ENCODE data around the gene DHH. TPM values are rescaled to one million over a fixed set of nuclear protein-coding genes. Genes with fewer than 3 reads are reported as not detected.
"Not testable (repeated sequence)": the region's sequence is repeated elsewhere in the genome, so short reads cannot be mapped to it uniquely, and the experiment has no call there.

The DHH gene
- polyA plus RNA-seq, 2 of the 4 experiments (the other 2 are of a cell fraction): not detected

DNA sequence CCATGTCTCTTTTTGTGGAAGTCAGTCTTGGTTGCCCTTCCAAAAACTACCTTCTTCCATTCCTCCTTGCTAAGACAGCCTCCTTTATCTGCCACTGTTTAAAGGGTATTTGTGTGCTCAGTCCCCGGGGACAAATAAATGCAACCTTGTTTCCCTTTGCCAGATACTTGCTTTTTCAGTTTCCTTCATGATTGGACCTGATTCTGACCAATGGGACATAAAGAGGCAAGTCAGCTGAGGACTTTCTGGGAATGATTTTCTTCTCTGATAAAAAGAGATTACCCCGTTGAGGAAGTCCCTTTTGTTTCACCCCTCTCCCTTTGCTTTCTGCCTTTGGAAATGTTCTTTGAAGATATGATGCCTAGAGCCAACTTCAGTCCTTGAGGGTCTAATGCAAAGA lies 44.0 kb upstream of the DHH start:
- TF ChIP-seq, protein P1, sequence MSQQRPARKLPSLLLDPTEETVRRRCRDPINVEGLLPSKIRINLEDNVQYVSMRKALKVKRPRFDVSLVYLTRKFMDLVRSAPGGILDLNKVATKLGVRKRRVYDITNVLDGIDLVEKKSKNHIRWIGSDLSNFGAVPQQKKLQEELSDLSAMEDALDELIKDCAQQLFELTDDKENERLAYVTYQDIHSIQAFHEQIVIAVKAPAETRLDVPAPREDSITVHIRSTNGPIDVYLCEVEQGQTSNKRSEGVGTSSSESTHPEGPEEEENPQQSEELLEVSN (IDR thresholded peaks at IDR 0.05; ENCODE audit: borderline replicate concordance, low read depth): no peak
- TF ChIP-seq SMC3 (IDR thresholded peaks at IDR 0.05): no peak
- TF ChIP-seq, protein P2, sequence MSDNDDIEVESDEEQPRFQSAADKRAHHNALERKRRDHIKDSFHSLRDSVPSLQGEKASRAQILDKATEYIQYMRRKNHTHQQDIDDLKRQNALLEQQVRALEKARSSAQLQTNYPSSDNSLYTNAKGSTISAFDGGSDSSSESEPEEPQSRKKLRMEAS (IDR thresholded peaks at IDR 0.05): no peak
- TF ChIP-seq, protein P3, sequence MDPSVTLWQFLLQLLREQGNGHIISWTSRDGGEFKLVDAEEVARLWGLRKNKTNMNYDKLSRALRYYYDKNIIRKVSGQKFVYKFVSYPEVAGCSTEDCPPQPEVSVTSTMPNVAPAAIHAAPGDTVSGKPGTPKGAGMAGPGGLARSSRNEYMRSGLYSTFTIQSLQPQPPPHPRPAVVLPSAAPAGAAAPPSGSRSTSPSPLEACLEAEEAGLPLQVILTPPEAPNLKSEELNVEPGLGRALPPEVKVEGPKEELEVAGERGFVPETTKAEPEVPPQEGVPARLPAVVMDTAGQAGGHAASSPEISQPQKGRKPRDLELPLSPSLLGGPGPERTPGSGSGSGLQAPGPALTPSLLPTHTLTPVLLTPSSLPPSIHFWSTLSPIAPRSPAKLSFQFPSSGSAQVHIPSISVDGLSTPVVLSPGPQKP (IDR thresholded peaks at IDR 0.05; ENCODE audit: low read depth, low read length): no peak
- TF ChIP-seq GATA3 (IDR thresholded peaks at IDR 0.05; ENCODE audit: borderline replicate concordance): no peak
- TF ChIP-seq CHD2 (IDR thresholded peaks at IDR 0.05; ENCODE audit: low read length, partially characterized antibody): no peak
- TF ChIP-seq ZC3H11A (IDR thresholded peaks at IDR 0.05): no peak
- TF ChIP-seq MAZ (IDR thresholded peaks at IDR 0.05; ENCODE audit: borderline replicate concordance, low read depth, low read length): no peak
- no peak for TF ChIP-seq ZNF302 (CRISPR knock-in tag; IDR thresholded peaks at IDR 0.05)
- no peak for TF ChIP-seq FOXS1 (CRISPR knock-in tag; IDR thresholded peaks at IDR 0.05)
- Histone ChIP-seq H3K9me3 (no peaks in the 10 kb centered on the region), H3K4me1 (no peaks in the 10 kb centered on the region), H3K4me3 (no peak overlapping the region), H3K4me2 (no peak overlapping the region), H3K27ac (no peak overlapping the region)
- peak in 1 of 2 experiments; percentile 37 for DNase-seq (ENCODE audit: low read depth in 1 of 2, low spot score in 1 of 2)
- no peak for FAIRE-seq
- CTCF ChIA-PET: interaction anchor here (0.8 to 3.8 kb wide), 2 partner anchors 8 to 97 kb away, joined by 3 to 21 read pairs; partner anchors contain the start of gene TUBA1B
- WGBS (ENCODE audit: missing lambda C conversion rate): 65% methylated on average over 2 of the region's 2 CpGs
- ATAC-seq: no peak
- POLR2A ChIA-PET: interaction anchor here (0.7 kb wide), 1 partner anchor 181 kb away, joined by 6 read pairs; the partner anchor contains the start of gene ARF3

DNA sequence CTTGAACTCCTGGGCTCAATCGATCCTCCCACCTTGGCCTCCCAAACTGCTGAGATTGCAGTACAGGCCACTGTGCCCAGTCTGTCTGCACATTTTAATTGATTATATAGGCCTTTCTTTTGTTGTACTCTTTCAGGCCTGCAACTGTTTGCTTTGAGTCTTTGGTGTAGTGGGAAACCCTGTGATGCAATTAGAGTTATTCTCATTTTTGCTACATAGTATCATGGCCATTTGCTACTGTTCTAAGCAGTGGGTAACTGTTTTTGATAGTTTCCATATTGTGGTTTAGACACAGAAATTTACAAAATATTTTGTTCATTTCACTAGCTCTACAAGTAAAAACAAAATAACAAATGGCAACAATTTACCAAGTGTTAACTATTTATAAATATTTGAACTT lies 42.9 kb upstream of the DHH start:
- WGBS (ENCODE audit: missing lambda C conversion rate): 95% methylated on average over 1 of the region's 1 CpG
- Histone ChIP-seq H3K4me3 (no peak overlapping the region), H3K27ac (no peak overlapping the region), H3K9me3 (no peaks in the 10 kb centered on the region), H3K4me2 (no peak overlapping the region), H3K4me1 (peaks cover 6% of the 10 kb centered on the region)
- TF ChIP-seq CBX8 (IDR thresholded peaks at IDR 0.05) (no peak), MAFK (IDR thresholded peaks at IDR 0.05; ENCODE audit: partially characterized antibody) (peak; percentile 8), EP300 (IDR thresholded peaks at IDR 0.05) (no peak), HOXB5 (CRISPR knock-in tag; IDR thresholded peaks at IDR 0.05) (no peak), FOSL2 (IDR thresholded peaks at IDR 0.05) (no peak), FOSL2 (CRISPR knock-in tag; IDR thresholded peaks at IDR 0.05) (no peak), KDM1A (IDR thresholded peaks at IDR 0.05; ENCODE audit: low read depth) (no peak), BHLHE40 (IDR thresholded peaks at IDR 0.05; ENCODE audit: low read depth, low read length) (no peak)
- DNase-seq (ENCODE audit: low read depth in 1 of 2, low spot score in 1 of 2) (no peak), FAIRE-seq (no peak), ATAC-seq (no peak)
- ChIA-PET POLR2A (interaction anchor here (0.6 kb wide), 1 partner anchor 13 kb away, joined by 4 read pairs; no protein-coding TSS in a partner anchor), CTCF (interaction anchor here (0.6 to 1.2 kb wide), 3 partner anchors 10 to 23 kb away, joined by 4 read pairs; no protein-coding TSS in a partner anchor)

DNA sequence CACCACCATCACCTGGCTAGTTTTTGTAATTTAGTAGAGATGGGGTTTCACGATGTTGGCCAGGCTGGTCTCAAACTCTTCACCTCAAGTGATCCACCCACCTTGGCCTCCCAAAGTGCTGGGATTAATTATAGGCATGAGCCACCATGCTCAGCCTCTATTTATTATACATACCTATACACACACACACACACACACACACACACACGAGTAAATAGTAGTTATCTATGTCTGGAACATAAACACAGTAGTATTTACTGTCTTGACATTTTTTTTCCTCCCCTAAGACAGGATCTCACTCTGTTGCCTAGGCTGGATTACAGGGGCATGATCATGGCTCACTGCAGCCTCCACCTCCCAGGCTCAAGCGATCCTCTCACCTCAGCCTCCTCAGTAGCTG lies 42.4 kb upstream of the DHH start:
- not testable (repeated sequence) for DNase-seq (ENCODE audit: low read depth in 1 of 2, low spot score in 1 of 2); H3K9me3 ChIP-seq; ATAC-seq; H3K27ac ChIP-seq; H3K4me3 ChIP-seq; H3K4me2 ChIP-seq; FAIRE-seq
- peaks cover 10% of the 10 kb centered on the region for H3K4me1 ChIP-seq
- 88% methylated on average over 3 of the region's 3 CpGs for WGBS (ENCODE audit: missing lambda C conversion rate)
- ChIA-PET POLR2A (interaction anchor here (0.6 kb wide), 1 partner anchor 12 kb away, joined by 4 read pairs; no protein-coding TSS in a partner anchor), CTCF (interaction anchor here (0.6 to 1.2 kb wide), 4 partner anchors 10 to 237 kb away, joined by 3 to 4 read pairs (median 4); no protein-coding TSS in a partner anchor)

DNA sequence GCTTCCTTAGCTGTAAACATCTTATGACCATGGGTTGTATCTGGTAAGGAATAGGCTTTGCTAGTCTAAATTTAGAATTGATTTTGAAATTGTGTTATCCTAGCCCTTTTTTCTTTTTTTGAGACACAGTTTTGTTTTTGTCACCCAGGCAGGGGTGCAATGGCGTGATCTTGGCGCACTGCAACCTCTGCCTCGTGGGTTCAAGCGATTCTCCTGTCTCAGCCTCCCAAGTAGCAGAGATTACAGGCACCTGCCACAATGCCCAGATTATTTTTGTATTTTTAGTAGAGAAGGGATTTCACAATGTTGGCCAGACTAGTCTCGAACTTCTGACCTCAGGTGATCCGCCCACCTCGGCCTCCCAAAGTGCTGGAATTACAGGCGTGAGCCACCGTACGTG lies 39.0 kb upstream of the DHH start:
- H3K27ac ChIP-seq: no peak overlapping the region
- H3K4me1 ChIP-seq: peaks cover 23% of the 10 kb centered on the region
- no peak overlapping the region for H3K4me3 ChIP-seq
- DNase-seq (ENCODE audit: low read depth in 1 of 2, low spot score in 1 of 2): no peak
- H3K9me3 ChIP-seq: no peaks in the 10 kb centered on the region
- no peak overlapping the region; the same call in 2 of the 3 replicates for H3K4me2 ChIP-seq
- no peak for FAIRE-seq
- ChIA-PET POLR2A (interaction anchor here (0.7 kb wide), 1 partner anchor 170 kb away, joined by 11 read pairs; no protein-coding TSS in a partner anchor), CTCF (interaction anchor here (0.8 to 5.3 kb wide), 2 partner anchors 27 to 100 kb away, joined by 3 to 115 read pairs; partner anchors contain the start of gene LMBR1L)
- TF ChIP-seq FOXS1 (CRISPR knock-in tag; IDR thresholded peaks at IDR 0.05) (no peak), CHD4 (IDR thresholded peaks at IDR 0.05; ENCODE audit: borderline replicate concordance) (no peak), RNF2 (IDR thresholded peaks at IDR 0.05; ENCODE audit: borderline replicate concordance, low read depth) (no peak), KDM1A (IDR thresholded peaks at IDR 0.05; ENCODE audit: low read depth) (no peak), TFCP2L1 (CRISPR knock-in tag; IDR thresholded peaks at IDR 0.05) (no peak), RARB (CRISPR knock-in tag; IDR thresholded peaks at IDR 0.05) (no peak), CBX2 (IDR thresholded peaks at IDR 0.05; ENCODE audit: borderline replicate concordance, low read depth) (no peak), SMC3 (IDR thresholded peaks at IDR 0.05) (no peak), CEBPB (IDR thresholded peaks at IDR 0.05) (no peak), CHD2 (IDR thresholded peaks at IDR 0.05; ENCODE audit: low read length, partially characterized antibody) (no peak), NPAS2 (CRISPR knock-in tag; IDR thresholded peaks at IDR 0.05; ENCODE audit: borderline replicate concordance) (no peak)
- TF ChIP-seq, protein P2 (IDR thresholded peaks at IDR 0.05): no peak
- TF ChIP-seq, protein P4, sequence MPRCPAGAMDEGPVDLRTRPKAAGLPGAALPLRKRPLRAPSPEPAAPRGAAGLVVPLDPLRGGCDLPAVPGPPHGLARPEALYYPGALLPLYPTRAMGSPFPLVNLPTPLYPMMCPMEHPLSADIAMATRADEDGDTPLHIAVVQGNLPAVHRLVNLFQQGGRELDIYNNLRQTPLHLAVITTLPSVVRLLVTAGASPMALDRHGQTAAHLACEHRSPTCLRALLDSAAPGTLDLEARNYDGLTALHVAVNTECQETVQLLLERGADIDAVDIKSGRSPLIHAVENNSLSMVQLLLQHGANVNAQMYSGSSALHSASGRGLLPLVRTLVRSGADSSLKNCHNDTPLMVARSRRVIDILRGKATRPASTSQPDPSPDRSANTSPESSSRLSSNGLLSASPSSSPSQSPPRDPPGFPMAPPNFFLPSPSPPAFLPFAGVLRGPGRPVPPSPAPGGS (IDR thresholded peaks at IDR 0.05): no peak
- WGBS (ENCODE audit: missing lambda C conversion rate): 95% methylated on average over 10 of the region's 10 CpGs
- ATAC-seq: no peak
